Measurements from ENCODE around the gene OPTC.

OPTC gene

DNA sequence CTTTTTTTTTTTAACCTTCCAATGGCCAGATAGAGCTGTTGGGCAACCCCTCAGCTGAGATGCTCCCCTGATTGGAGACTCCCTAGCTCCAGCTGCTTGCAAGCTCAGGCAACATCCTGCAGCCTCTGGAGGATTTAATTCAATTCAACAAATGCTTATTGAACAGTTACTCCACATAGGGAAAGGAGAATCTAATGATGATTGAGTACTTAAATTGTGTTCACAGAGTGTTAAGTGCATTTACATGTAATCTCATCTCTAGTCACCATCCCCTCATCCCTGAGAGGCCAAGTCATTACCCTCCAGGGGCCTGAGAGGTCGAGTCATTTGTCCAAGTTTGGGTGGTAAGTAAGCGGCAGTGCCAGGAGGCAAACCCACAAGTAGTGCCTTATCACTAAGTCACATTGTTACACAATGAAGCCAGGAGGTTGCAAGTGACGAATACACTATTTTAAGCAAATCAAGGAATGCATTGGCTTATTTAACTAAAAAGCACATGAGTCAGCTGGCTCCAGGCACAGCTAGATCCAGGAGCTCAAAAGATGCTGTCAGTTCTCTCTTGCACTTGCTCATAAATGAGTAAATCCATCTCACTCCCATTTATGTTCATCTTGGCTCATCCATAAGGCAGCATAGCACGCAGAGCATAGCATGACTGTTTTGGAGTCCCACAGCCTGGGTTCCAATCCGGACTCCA is 64.3 kb downstream of the OPTC start:
- DNase-seq (ENCODE audit: low read depth), result no peak
